K562 (cell line): ENCODE data around the gene KRT71. TPM values are rescaled to one million over a fixed set of nuclear protein-coding genes. Genes with fewer than 3 reads are reported as not detected.

Source experiments
- ATAC-seq: fragments of 200-7000 bp; cut with Tn5 transposase; 3 replicates; pipeline ENCODE4 v1.9.1; 2020; ENCODE audit warnings: moderate library complexity
- BruUV-seq: library from RNA; stranded (reverse); fragments of 400-500 nt; replicated peaks from 2 replicates; lab custom pipeline; 2021; lab: Mats Ljungman, UMichigan
- CTCF ChIA-PET: fragments of 300-600 bp; formaldehyde crosslinking; extraction: SDS; loops from one replicate; lab custom pipeline; 2021; ENCODE audit warnings: low intra/inter-chr PET ratio; lab: Yijun Ruan, JAX
- POLR2A ChIA-PET: fragments of 300-600, 350-650 bp; sonication (Branson Sonifier 250); formaldehyde crosslinking; extraction: SDS; loops from one replicate; lab custom pipeline; 2021; ENCODE audit warnings: antibody characterized with exemption, inconsistent platforms; lab: Yijun Ruan, JAX
- DNase-seq, 4 experiments: peaks; one replicate each; pipeline versions ENCODE4 v3.0.0 to v3.0.0-alpha.2; 2011 to 2018; ENCODE audit warnings: low spot score in 3 of 4, mixed read lengths in 3 of 4; ENCODE audit errors: extremely low read depth in 1 of 4
- FAIRE-seq: peaks from 2 replicates; lab custom pipeline; 2011; peaks lifted over from hg19 to GRCh38; lab: Jason Lieb, UNC
- H2AFZ ChIP-seq: 2 replicates; pipeline ENCODE4 v1.6.0; 2011; ENCODE audit warnings: low read depth, low read length, control low read depth, inconsistent platforms
- H3K27ac ChIP-seq: fragments of 200-600 bp; 3 replicates; pipeline ENCODE4 v1.8.0; 2011; ENCODE audit warnings: low read depth, mild to moderate bottlenecking, control low read depth, inconsistent platforms, low read length, moderate library complexity, mixed read lengths; ENCODE audit errors: extremely low read depth
- H3K27me3 ChIP-seq, 2 experiments: fragments of 300-600 bp in 1 of 2; 2 replicates in 1 of 2; 3 replicates in 1 of 2; pipeline versions ENCODE4 v1.6.0 to v1.8.0; 2011; ENCODE audit warnings: inconsistent platforms in 2 of 2, low read length in 2 of 2, mild to moderate bottlenecking in 1 of 2, mixed read lengths in 1 of 2, moderate library complexity in 1 of 2; ENCODE audit not compliant: control insufficient read depth in 2 of 2, insufficient read depth in 2 of 2
- H3K36me3 ChIP-seq: fragments of 300-600 bp; 3 replicates; pipeline ENCODE4 v1.8.0; 2011; ENCODE audit warnings: mild to moderate bottlenecking, low read length, inconsistent platforms; ENCODE audit not compliant: control insufficient read depth, insufficient read depth
- H3K4me1 ChIP-seq, 2 experiments: fragments of 200-600 bp in 1 of 2; replicated peaks in 1 of 2; 2 replicates in 1 of 2; 3 replicates in 1 of 2; pipeline versions ENCODE4 v1.5.1 to v1.8.0; 2011; ENCODE audit warnings: inconsistent platforms in 2 of 2, low read length in 2 of 2, mild to moderate bottlenecking in 1 of 2, mixed read lengths in 1 of 2, moderate library complexity in 1 of 2; ENCODE audit not compliant: control insufficient read depth in 2 of 2, insufficient read depth in 2 of 2
- H3K4me2 ChIP-seq: 2 replicates; pipeline ENCODE4 v1.6.1; 2011; ENCODE audit warnings: low read length, control low read depth, inconsistent platforms, mixed read lengths; ENCODE audit not compliant: insufficient read depth
- H3K4me3 ChIP-seq: fragments of 200-600 bp; sonication (generic), shearing (Covaris generic); 2 replicates; pipeline ENCODE4 v1.5.1; 2016; ENCODE audit warnings: control low read depth, inconsistent platforms
- H3K79me2 ChIP-seq: fragments of 200-600 bp; 3 replicates; pipeline ENCODE4 v1.8.0; 2011; ENCODE audit warnings: low read length, inconsistent platforms; ENCODE audit not compliant: control insufficient read depth, insufficient read depth
- H3K9ac ChIP-seq, 2 experiments: 2 replicates each; pipeline versions ENCODE4 v1.6.0 to v1.6.1; 2011; ENCODE audit warnings: low read depth in 2 of 2, low read length in 2 of 2, control low read depth in 1 of 2, inconsistent platforms in 1 of 2, mild to moderate bottlenecking in 1 of 2, mixed read lengths in 1 of 2; ENCODE audit not compliant: insufficient read depth in 1 of 2
- H3K9me1 ChIP-seq: one replicate; pipeline ENCODE4 v1.6.0; 2011; ENCODE audit warnings: inconsistent platforms, mild to moderate bottlenecking, low read length, moderate library complexity; ENCODE audit not compliant: control insufficient read depth, insufficient read depth
- H3K9me3 ChIP-seq: replicated peaks from 2 replicates; pipeline ENCODE4 v1.5.1; 2011; ENCODE audit warnings: low read depth, low read length, inconsistent platforms; ENCODE audit not compliant: control insufficient read depth, insufficient read depth
- H4K20me1 ChIP-seq: replicated peaks from 2 replicates; pipeline ENCODE4 v1.6.1; 2011; ENCODE audit warnings: low read length, inconsistent platforms, mixed read lengths; ENCODE audit not compliant: control insufficient read depth, insufficient read depth
- CBFA2T3 ChIP-seq: fragments of 450-650 bp; IDR thresholded peaks from 2 replicates; pipeline ENCODE4 v1.6.1; 2017
- CLOCK ChIP-seq: fragments of 250-450 bp; sonication (Bioruptor Pico); IDR thresholded peaks from 2 replicates; pipeline ENCODE4 v1.4.0; 2020; ENCODE audit warnings: mild to moderate bottlenecking, moderate library complexity, borderline replicate concordance
- CREB1 ChIP-seq, 2 experiments: sonication (generic) in 1 of 2; formaldehyde crosslinking in 1 of 2; IDR thresholded peaks; 2 replicates each; pipeline versions ENCODE4 v1.6.1 to v1.8.0; 2012 to 2022; ENCODE audit warnings: inconsistent platforms in 1 of 2, mild to moderate bottlenecking in 1 of 2, missing genetic modification reagents in 1 of 2, moderate library complexity in 1 of 2
- ID3 ChIP-seq, 2 experiments: fragments of 250-450 bp in 1 of 2; fragments of 450-650 bp in 1 of 2; sonication (Bioruptor Pico) in 1 of 2; IDR thresholded peaks; 2 replicates each; pipeline versions ENCODE4 v1.6.1 to v1.8.0; 2016 to 2021; ENCODE audit warnings: mild to moderate bottlenecking in 2 of 2, moderate library complexity in 2 of 2, missing compliant biosample characterization in 1 of 2, missing genetic modification characterization in 1 of 2
- LARP7 ChIP-seq: fragments of 450-650 bp; IDR thresholded peaks from 2 replicates; pipeline ENCODE4 v1.6.1; 2016
- LEF1 ChIP-seq: fragments of 450-650 bp; IDR thresholded peaks from 2 replicates; pipeline ENCODE4 v1.6.1; 2016; ENCODE audit warnings: mild to moderate bottlenecking
- NFE2 ChIP-seq: IDR thresholded peaks from 2 replicates; pipeline ENCODE4 v1.6.1; 2014; ENCODE audit warnings: antibody characterized with exemption, low read depth
- NR3C1 ChIP-seq: sonication (generic); formaldehyde crosslinking; IDR thresholded peaks from 2 replicates; pipeline ENCODE4 v1.8.1; 2022; ENCODE audit warnings: missing genetic modification reagents
- POLR2G ChIP-seq: fragments of 200-400 bp; formaldehyde crosslinking; IDR thresholded peaks from 2 replicates; pipeline ENCODE4 v1.6.1; 2017; ENCODE audit warnings: low read depth, mild to moderate bottlenecking, antibody characterized with exemption, low read length, moderate library complexity
- ZFP1 ChIP-seq: fragments of 450-650 bp; formaldehyde crosslinking; IDR thresholded peaks from 2 replicates; pipeline ENCODE4 v1.4.0; 2020; ENCODE audit warnings: mild to moderate bottlenecking, mixed read lengths
- ZKSCAN3 ChIP-seq: fragments of 250-450 bp; sonication (Bioruptor Pico); IDR thresholded peaks from 2 replicates; pipeline ENCODE4 v1.4.0; 2020
- ZNF644 ChIP-seq: fragments of 200-800 bp; sonication (Bioruptor generic); IDR thresholded peaks from 2 replicates; pipeline ENCODE4 v1.6.1; 2016; ENCODE audit warnings: low read depth, missing genetic modification characterization, missing compliant biosample characterization
- ZNF780A ChIP-seq: fragments of 250-450 bp; sonication (Bioruptor Pico); IDR thresholded peaks from 2 replicates; pipeline ENCODE4 v1.5.0; 2021; ENCODE audit warnings: mild to moderate bottlenecking
- WGBS: fragments of 100-300 bp; shearing (Covaris generic); methylation state at CpG from one replicate; pipeline ENCODE4 v1.1.6; 2016; ENCODE audit warnings: low coverage, mixed read lengths; ENCODE audit not compliant: insufficient coverage; ENCODE audit errors: missing lambda C conversion rate; 5-methylcytosine and 5-hydroxymethylcytosine counted together
- in situ Hi-C: fragments of 300-500 bp; cut with MboI; formaldehyde crosslinking; loops from 4 replicates; pipeline ENCODE4 v1.15.0; 2018; ENCODE audit warnings: inconsistent platforms, mixed read lengths
- intact Hi-C: fragments of 100-400 bp; cut with micrococcal nuclease; formaldehyde crosslinking; loops from 2 replicates; pipeline ENCODE4 v1.14.2; 2022
- polyA plus RNA-seq, 8 experiments: library from polyadenylated mRNA; depleted of rRNA in 4 of 8; stranded (reverse) in 5 of 8; unstranded in 3 of 8; fragments of >200 nt; fragmentation: Nextera tagmentation in 2 of 8; fragmentation: Illumina TruSeq in 1 of 8; extraction: Ambion mirVana in 2 of 8; extraction: Trizol in 1 of 8; gene quantifications; 2 replicates each; pipeline versions ENCODE4 v1.2.1 to v1.2.3, GENCODE V29; 2011 to 2014; ENCODE audit warnings: inconsistent platforms in 1 of 8, missing spikeins in 1 of 8
- total RNA-seq, 7 experiments: library from RNA; depleted of rRNA in 6 of 7; stranded (reverse); fragments of >200 nt in 6 of 7; fragmentation: Illumina TruSeq in 2 of 7; extraction: Trizol in 2 of 7; gene quantifications; 2 replicates each; pipeline versions ENCODE4 v1.2.1 to v1.2.3, GENCODE V29; 2011 to 2021; ENCODE audit warnings: low replicate concordance in 1 of 7

Gene KRT71
- total and polyA plus RNA-seq, 9 of the 15 experiments (the other 6 are each of a cell fraction or from before 2014, with no cell fraction given): not detected

GRCh38 chr12:52518574-52519386 lies 34.2 kb downstream of the KRT71 start:
- in situ Hi-C loops (no loop called here), intact Hi-C loops (no loop called here)
- ChIA-PET POLR2A (interaction anchor here (0.6 kb wide), 1 partner anchor 166 kb away, joined by 3 read pairs; no protein-coding TSS in a partner anchor), CTCF (no interaction called here)
- BruUV-seq: no TSS peak
- WGBS: 1% methylated on average over 8 of the region's 8 CpGs
- Histone ChIP-seq H3K4me2 (no peak overlapping the region), H3K9ac (no peak overlapping the region), H3K9me3 (no peaks in the 10 kb centered on the region), H4K20me1 (peaks cover 4% of the 10 kb centered on the region; the same call in 1 of the 2 replicates), H3K9me1 (no peaks in the 10 kb centered on the region), H2AFZ (no peak overlapping the region), H3K4me3 (no peak overlapping the region), H3K36me3 (no peaks in the 10 kb centered on the region), H3K79me2 (no peaks in the 10 kb centered on the region), H3K27me3 (peaks cover 21 to 76% of the 10 kb centered on the region in 2 experiments; a peak in 4 of 5 replicates), H3K27ac (no peak overlapping the region), H3K4me1 (no peaks in the 10 kb centered on the region; a peak in 1 of 5 replicates)
- no peak for ATAC-seq
- TF ChIP-seq ZKSCAN3 (no peak), CLOCK (CRISPR knock-in tag) (no peak), ZNF644 (tag) (no peak), NR3C1 (CRISPR knock-in tag) (no peak), POLR2G (no peak), ZFP1 (no peak), LARP7 (no peak), LEF1 (no peak), NFE2 (no peak), CBFA2T3 (no peak), ID3 (CRISPR knock-in tag; IDR thresholded peaks at IDR 0.05) (no peak), ID3 (tag; IDR thresholded peaks at IDR 0.05) (no peak), CREB1 (IDR thresholded peaks at IDR 0.05) (no peak), CREB1 (CRISPR knock-in tag; IDR thresholded peaks at IDR 0.05) (no peak), ZNF780A (CRISPR knock-in tag) (no peak)
- no peak for DNase-seq
- no peak for FAIRE-seq
